A673 (cell line): ENCODE data around the gene GAMT.

Experiments used
- CTCF ChIP-seq: fragments of 300-800, 200-600 bp; sonication (generic); conservative IDR thresholded peaks from 2 replicates; pipeline ENCODE4 v1.5.1; 2017; ENCODE audit warnings: low read depth, mild to moderate bottlenecking, antibody characterized with exemption, low read length, moderate library complexity, mixed read lengths
- EZH2 ChIP-seq: fragments of 200-600 bp; sonication (generic); IDR thresholded peaks from 2 replicates; pipeline ENCODE4 v1.6.1; 2017; ENCODE audit warnings: borderline replicate concordance, low read depth, mild to moderate bottlenecking, mixed read lengths, antibody characterized with exemption, low read length; ENCODE audit not compliant: poor library complexity, severe bottlenecking

GRCh38 chr19:1388637-1389026, 12.7 kb downstream of the GAMT start:
- TF ChIP-seq CTCF (no peak), EZH2 (no peak)
